ENCODE data around the gene KCNH5.
"Not testable (repeated sequence)": the region's sequence is repeated elsewhere in the genome, so short reads cannot be mapped to it uniquely, and the experiment has no call there.

KCNH5 gene

GRCh38 chr14:62864588-62864987 is 180.7 kb downstream of the KCNH5 start:
- no peak for DNase-seq

DNA sequence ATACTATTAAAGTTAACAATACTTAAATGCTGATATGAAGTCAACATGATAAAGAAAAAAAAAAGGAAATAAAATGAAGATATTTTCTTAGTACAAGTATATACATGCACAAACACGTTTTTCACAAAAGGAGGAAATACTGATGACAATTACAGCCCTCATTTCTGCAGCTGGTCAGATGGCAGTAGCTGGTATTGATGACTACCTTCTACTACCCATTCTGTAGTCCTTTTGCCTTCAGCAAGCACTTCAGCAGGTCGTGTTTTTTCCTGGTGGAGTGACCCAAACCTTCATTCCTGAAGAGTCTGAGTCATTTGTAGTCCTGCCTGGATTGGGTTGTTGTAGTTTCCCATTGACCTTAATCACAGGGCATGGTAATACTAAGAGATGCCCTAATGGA is 187.2 kb downstream of the KCNH5 start:
- not testable (repeated sequence) for DNase-seq

DNA sequence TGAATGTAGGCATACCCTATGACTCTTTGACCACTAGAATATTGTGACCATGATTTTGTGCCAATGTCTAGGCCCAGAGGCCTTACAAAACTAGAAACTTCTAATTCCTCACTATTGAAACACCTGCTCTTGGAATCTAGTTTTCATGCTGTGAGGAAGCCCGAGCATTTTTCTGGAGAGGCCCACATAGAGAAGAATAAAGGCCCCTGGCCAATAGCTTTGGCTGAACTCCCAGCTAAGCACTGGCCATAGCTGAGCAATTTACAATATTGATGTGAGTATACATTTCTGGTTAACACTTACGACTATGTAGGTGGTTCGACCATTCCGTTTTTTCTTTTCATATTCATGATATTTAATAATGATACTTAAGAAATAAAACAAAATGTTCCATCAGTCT is 190.3 kb downstream of the KCNH5 start:
- DNase-seq, result no peak

GRCh38 chr14:62847168-62847567 is 198.1 kb downstream of the KCNH5 start:
- no peak for DNase-seq

DNA sequence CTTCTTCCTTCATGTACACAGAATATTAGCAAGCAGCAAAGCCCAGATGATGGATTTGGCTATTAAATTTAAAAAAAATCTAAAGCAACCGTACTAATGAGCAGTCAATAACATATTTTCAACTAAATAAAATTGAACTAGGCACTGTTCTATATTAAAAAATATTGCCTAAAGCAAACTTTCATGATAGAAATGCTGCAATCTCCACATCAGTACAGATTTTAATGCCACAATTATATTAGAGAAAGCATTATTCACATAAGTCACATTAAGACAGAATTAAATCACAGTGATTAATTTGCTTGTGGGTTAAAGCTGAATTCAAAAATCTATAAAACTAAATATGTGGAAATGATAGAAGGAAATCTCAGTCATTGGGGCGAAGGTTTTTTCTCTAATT is 200.7 kb downstream of the KCNH5 start:
- DNase-seq, result no peak

- DNase-seq, result no peak
These were observed 221.2 kb downstream of the KCNH5 start for GRCh38 chr14:62824086-62824485.

- no peak for DNase-seq
These were observed 225.3 kb downstream of the KCNH5 start for GRCh38 chr14:62819931-62820330.

DNA sequence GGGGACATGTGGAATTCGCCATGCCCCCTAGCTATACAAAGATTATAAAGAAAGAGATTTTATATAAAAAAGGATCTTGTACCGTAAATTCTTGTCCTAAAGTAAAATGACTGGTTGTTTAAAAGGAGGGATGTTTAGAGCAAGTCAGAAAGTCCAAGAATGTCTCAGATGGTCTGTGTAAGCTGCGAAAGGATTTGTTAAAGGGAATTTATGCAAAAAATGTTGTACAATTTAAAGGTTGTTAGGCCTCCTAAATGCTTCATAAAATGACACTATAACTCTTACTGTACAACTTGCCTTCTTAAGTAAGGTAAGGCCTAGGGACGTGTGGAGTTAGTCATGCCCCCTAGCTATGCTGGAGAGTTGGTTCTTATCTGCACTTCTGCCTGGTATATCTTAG is 237.6 kb downstream of the KCNH5 start:
- no peak for DNase-seq

DNA sequence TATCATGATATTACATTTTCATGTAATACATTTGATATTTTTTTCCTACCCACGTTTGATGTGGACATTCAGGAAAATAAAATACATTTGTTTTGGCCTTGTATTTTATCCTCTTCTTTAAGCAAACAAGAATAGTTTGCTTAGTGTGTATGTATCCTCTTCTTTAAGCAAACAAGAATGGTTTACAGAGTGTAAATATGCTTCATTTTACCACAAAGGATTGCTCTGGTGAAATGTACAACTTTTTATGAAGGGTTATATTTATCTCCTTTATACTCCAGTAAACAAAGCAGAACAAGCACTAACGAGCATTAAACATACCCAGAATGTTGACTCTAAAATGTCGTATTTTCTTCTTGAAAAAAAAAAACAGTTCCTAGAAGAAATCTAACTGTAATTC is 244.7 kb downstream of the KCNH5 start:
- no peak for DNase-seq

- DNase-seq, result no peak
These were observed 248.8 kb downstream of the KCNH5 start for GRCh38 chr14:62796431-62796830.

GRCh38 chr14:62792578-62792977 is 252.7 kb downstream of the KCNH5 start:
- no peak for DNase-seq

- DNase-seq, result not testable (repeated sequence)
These were observed 263.9 kb downstream of the KCNH5 start for GRCh38 chr14:62781328-62781727.

DNA sequence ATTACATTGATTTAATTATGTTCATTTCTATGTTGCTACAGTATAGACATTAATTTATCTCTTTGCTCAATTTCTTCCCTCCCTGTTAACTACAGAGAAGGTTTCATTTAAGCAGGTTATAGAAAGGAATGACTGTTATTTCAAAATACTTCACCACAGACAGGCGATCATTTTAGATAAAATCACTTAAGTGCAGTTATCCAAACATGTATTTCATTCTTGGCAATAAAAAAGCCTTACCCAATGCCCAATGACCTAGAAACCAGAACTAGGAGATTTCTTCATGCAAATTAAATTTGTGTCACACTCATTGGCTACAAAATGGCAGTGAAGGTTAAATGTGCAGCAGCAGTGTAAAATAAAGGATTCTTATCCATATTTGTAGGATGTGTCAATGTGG is 266.4 kb downstream of the KCNH5 start:
- no peak for DNase-seq

GRCh38 chr14:62778310-62778709 is 266.9 kb downstream of the KCNH5 start:
- DNase-seq, result no peak

DNA sequence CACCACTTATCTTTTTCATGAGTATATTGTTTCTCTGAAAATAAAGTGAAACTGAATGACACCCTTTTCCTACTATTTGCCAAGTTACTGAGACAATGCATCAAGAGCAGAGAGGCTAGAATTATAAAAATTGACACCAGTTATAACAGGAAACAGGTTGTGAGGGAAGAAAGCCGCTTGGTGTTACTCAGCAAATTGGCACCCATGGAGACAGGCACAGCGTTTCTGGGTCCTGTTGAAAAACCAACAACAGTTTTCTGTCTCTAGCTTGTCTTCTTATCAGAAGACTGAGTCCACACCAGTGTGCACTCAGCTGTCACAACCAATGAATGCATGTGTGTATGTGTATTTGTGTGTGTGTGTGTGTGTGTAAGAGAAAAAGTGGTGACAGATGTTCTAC is 267.7 kb downstream of the KCNH5 start:
- no peak for DNase-seq

GRCh38 chr14:62776300-62776699 is 269.0 kb downstream of the KCNH5 start:
- no peak for DNase-seq

DNA sequence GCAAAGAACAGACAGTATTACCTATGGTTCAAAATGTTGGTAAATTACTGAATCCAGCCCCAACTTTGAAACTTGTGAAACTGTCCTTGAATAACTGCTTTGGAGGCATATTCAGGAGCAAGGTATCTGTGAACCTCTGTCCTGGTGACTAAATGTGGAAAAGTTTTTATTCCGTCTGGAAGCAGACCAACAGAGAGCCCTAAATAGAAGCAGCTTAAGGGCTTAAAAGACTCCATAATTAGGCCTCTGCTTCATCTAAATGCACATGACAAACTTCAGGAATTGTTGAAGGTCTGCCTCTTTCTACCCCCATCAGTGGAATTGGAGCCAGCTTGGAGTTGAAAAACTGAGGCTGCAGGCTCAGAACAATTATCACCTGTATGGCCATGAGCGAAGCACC is 276.5 kb downstream of the KCNH5 start:
- no peak for DNase-seq

DNA sequence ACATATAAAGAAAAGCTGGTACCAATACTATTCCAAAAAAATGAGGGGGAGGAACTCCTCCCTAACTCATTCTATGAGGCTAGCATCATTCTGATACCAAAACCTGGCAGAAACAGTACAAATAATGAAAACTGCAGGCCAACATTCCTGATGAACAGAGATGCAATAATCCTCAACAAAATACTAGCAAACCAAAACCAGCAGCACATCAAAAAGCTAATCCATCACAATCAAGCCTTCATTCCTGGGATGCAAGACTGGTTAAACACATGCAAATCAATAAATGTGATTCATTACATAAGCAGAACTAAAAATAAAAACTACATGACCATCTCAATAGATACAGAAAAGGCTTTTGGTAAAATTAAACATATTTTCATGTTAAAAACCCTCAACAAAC is 281.3 kb downstream of the KCNH5 start:
- no peak for DNase-seq

- DNase-seq, result no peak
These were observed 285.5 kb downstream of the KCNH5 start for GRCh38 chr14:62759796-62760195.

DNA sequence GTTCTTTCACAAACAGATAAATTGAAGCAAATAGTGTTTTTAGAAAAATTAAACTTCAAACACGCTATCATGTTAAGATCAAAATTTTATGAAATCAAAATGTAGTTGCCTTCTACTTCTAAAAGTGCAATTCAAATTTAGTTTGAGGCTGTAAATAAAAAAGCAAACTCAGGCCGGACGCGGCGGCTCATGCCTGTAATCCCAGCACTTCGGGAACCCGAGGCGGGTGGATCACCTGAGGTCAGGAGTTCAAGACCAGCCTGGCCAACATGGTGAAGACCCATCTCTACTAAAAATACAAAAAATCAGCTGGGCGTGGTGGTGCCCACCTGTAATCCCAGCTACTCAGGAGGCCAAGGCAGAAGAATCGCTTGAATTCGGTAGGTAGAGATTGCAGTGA is 298.4 kb downstream of the KCNH5 start:
- not testable (repeated sequence) for DNase-seq

- no peak for DNase-seq
These were observed 299.8 kb downstream of the KCNH5 start for GRCh38 chr14:62745496-62745895.

DNA sequence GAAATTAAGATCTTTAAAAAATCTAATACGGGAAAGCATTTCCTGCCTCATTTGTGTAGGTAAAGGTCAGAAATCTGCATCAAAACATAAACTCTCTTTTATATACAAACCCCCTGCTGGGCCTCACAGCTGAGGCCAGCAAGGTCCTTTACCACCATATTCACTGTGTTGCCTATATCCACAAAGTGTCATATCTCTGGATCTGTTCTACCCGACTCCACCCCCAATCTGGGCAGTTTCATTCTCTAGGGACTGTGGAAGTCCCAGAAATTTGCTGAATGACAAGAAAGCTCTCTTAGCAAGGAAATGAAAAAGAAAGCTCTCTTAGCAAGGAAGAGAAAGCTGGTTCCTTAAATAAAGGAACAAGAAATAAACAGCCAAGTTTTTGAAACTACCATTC is 301.7 kb downstream of the KCNH5 start:
- DNase-seq, result no peak

DNA sequence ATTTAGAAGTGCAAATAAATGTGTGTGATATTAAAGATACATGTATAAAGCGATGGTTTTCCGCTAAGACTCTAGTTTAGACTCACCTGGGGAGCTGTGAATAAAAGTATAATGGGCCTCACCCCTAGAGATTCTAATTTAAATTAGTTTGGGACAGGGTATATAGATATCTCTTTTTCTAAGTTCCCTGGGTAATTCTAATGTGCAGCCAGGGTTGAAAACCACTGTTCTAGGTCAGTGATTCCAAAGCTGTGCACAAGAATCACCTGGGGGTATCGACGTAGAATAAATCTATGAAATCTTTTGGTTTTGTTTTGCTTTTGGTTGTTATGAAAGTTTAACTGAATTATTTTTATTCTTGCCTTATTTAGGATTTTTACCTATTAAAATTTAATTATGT is 302.1 kb downstream of the KCNH5 start:
- DNase-seq, result no peak

- no peak for DNase-seq
These were observed 305.6 kb downstream of the KCNH5 start for GRCh38 chr14:62739647-62740046.

DNA sequence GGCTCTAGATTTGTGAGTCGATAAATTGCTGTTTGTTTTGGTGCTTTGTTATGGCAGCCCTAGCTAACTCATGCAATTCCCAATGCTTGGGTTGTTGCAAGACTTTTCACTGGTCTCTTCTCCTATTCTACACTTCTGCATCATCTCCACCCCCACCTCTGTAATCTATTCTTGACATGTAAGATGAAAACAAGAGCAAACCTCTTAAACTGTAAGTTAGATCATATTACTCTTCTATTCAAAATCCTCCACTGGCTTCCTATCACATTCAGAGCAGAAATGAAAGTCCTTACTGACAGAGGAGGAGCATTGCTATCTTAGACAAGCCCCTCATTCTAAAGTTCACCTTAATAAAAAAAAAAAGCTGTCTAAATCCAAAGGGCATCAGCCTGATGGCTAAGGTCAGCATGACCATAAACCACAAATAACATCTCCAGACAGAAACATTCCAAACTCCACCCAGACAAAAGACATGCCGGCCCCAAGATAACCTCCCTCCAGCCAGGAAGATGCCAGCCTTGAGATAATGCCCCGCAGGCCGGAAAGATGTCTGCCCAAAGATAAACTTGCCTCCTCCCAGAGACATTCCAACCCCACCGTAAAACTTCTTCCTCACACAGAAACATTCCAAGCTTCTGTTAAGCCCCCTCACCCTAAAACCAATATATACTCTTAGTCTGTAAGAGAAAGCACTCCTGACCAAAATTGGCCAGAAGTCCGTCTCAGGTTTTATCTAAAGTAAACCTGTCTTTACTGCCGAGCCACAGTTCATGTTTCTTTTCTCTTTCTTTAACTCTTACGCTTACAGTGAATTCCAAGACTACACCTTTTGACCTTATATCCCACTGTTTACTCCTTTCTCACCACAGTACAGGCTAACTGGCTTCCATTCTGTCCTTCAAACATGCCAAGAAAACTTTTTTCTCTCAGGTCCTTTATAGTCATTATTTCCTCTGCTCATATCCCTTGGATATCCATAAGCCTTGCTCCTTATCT is 308.9 kb downstream of the KCNH5 start:
- no peak for DNase-seq

All from SW 1271 (cell line).